Ishikawa (cell line): ENCODE results near the gene RPTOR.

ENCODE experiments used
- EGR1 ChIP-seq: IDR thresholded peaks from 2 replicates; pipeline ENCODE4 v1.6.1; 2012
- EP300 ChIP-seq: IDR thresholded peaks from 2 replicates; pipeline ENCODE4 v1.6.1; 2012; ENCODE audit warnings: borderline replicate concordance
- FOXM1 ChIP-seq: IDR thresholded peaks from 2 replicates; pipeline ENCODE4 v1.6.1; 2012; ENCODE audit warnings: low read depth, borderline replicate concordance
- MAX ChIP-seq: IDR thresholded peaks from 2 replicates; pipeline ENCODE4 v1.6.1; 2012
- RAD21 ChIP-seq: IDR thresholded peaks from 2 replicates; pipeline ENCODE4 v1.6.1; 2012; ENCODE audit warnings: low read depth
- TAF1 ChIP-seq: IDR thresholded peaks from 2 replicates; pipeline ENCODE4 v1.6.1; 2012; ENCODE audit warnings: low read depth, mild to moderate bottlenecking
- TCF12 ChIP-seq: IDR thresholded peaks from 2 replicates; pipeline ENCODE4 v1.6.1; 2012; ENCODE audit warnings: low read depth
- ZBTB7A ChIP-seq: IDR thresholded peaks from 2 replicates; pipeline ENCODE4 v1.6.1; 2012; ENCODE audit warnings: low read depth
- TF ChIP-seq, protein P1 (sequence below): IDR thresholded peaks from 2 replicates; pipeline ENCODE4 v1.6.1; 2012; ENCODE audit warnings: low read depth, mild to moderate bottlenecking

GRCh38 chr17:80770881-80771611 lies 226.4 kb downstream of the RPTOR start:
- TF ChIP-seq, protein P1, sequence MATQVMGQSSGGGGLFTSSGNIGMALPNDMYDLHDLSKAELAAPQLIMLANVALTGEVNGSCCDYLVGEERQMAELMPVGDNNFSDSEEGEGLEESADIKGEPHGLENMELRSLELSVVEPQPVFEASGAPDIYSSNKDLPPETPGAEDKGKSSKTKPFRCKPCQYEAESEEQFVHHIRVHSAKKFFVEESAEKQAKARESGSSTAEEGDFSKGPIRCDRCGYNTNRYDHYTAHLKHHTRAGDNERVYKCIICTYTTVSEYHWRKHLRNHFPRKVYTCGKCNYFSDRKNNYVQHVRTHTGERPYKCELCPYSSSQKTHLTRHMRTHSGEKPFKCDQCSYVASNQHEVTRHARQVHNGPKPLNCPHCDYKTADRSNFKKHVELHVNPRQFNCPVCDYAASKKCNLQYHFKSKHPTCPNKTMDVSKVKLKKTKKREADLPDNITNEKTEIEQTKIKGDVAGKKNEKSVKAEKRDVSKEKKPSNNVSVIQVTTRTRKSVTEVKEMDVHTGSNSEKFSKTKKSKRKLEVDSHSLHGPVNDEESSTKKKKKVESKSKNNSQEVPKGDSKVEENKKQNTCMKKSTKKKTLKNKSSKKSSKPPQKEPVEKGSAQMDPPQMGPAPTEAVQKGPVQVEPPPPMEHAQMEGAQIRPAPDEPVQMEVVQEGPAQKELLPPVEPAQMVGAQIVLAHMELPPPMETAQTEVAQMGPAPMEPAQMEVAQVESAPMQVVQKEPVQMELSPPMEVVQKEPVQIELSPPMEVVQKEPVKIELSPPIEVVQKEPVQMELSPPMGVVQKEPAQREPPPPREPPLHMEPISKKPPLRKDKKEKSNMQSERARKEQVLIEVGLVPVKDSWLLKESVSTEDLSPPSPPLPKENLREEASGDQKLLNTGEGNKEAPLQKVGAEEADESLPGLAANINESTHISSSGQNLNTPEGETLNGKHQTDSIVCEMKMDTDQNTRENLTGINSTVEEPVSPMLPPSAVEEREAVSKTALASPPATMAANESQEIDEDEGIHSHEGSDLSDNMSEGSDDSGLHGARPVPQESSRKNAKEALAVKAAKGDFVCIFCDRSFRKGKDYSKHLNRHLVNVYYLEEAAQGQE = no peak
- TF ChIP-seq TAF1 (no peak), FOXM1 (no peak), EP300 (no peak), EGR1 (no peak), ZBTB7A (no peak), MAX (no peak), TCF12 (no peak), RAD21 (no peak)
